IPS-18a (cell line): ENCODE results near the gene THEM5.

Experiments used
- H3K27ac ChIP-seq: one replicate; pipeline ENCODE4 v1.5.1; 2013; ENCODE audit warnings: low read length
- H3K27me3 ChIP-seq: one replicate; pipeline ENCODE4 v1.6.1; 2013; ENCODE audit warnings: mild to moderate bottlenecking, low read length; ENCODE audit not compliant: control insufficient read depth, insufficient read depth
- H3K36me3 ChIP-seq: one replicate; pipeline ENCODE4 v1.6.1; 2013; ENCODE audit warnings: low read depth, low read length; ENCODE audit not compliant: control insufficient read depth
- H3K4me1 ChIP-seq: one replicate; pipeline ENCODE4 v1.6.1; 2013; ENCODE audit warnings: low read depth, low read length; ENCODE audit not compliant: control insufficient read depth
- H3K4me3 ChIP-seq: one replicate; pipeline ENCODE4 v1.5.1; 2013; ENCODE audit warnings: low read length
- H3K9ac ChIP-seq: one replicate; pipeline ENCODE4 v1.6.1; 2013; ENCODE audit warnings: mild to moderate bottlenecking, low read length, moderate library complexity
- H3K9me3 ChIP-seq: one replicate; pipeline ENCODE4 v1.6.1; 2013; ENCODE audit warnings: low read depth, low read length; ENCODE audit not compliant: control insufficient read depth

THEM5 gene

GRCh38 chr1:151814971-151815545 lies 38.5 kb downstream of the THEM5 start:
- Histone ChIP-seq H3K27ac (no peak overlapping the region), H3K27me3 (no peaks in the 10 kb centered on the region), H3K9ac (no peak overlapping the region), H3K4me3 (no peak overlapping the region), H3K4me1 (no peaks in the 10 kb centered on the region), H3K36me3 (no peaks in the 10 kb centered on the region), H3K9me3 (no peaks in the 10 kb centered on the region)

GRCh38 chr1:151814426-151814825 lies 39.1 kb downstream of the THEM5 start:
- H3K4me1 ChIP-seq: no peaks in the 10 kb centered on the region
- no peak overlapping the region for H3K27ac ChIP-seq
- no peaks in the 10 kb centered on the region for H3K9me3 ChIP-seq
- H3K27me3 ChIP-seq: no peaks in the 10 kb centered on the region
- no peak overlapping the region for H3K4me3 ChIP-seq
- H3K36me3 ChIP-seq: no peaks in the 10 kb centered on the region
- H3K9ac ChIP-seq: no peak overlapping the region

- Histone ChIP-seq H3K9me3 (no peaks in the 10 kb centered on the region), H3K4me1 (no peaks in the 10 kb centered on the region), H3K4me3 (no peak overlapping the region), H3K9ac (no peak overlapping the region), H3K27me3 (no peaks in the 10 kb centered on the region), H3K36me3 (no peaks in the 10 kb centered on the region), H3K27ac (no peak overlapping the region)
These were observed 40.1 kb downstream of the THEM5 start for GRCh38 chr1:151813271-151813977.

- no peak overlapping the region for H3K9ac ChIP-seq
- H3K36me3 ChIP-seq: no peaks in the 10 kb centered on the region
- H3K4me1 ChIP-seq: no peaks in the 10 kb centered on the region
- H3K27me3 ChIP-seq: no peaks in the 10 kb centered on the region
- no peak overlapping the region for H3K27ac ChIP-seq
- H3K9me3 ChIP-seq: no peaks in the 10 kb centered on the region
- H3K4me3 ChIP-seq: no peak overlapping the region
These were observed 42.3 kb downstream of the THEM5 start for GRCh38 chr1:151811181-151811580.

- H3K9me3 ChIP-seq: no peaks in the 10 kb centered on the region
These were observed 43.4 kb downstream of the THEM5 start for GRCh38 chr1:151809985-151810556.

GRCh38 chr1:151809290-151809984 lies 44.1 kb downstream of the THEM5 start:
- H3K27ac ChIP-seq: no peak overlapping the region
- no peak overlapping the region for H3K9ac ChIP-seq
- no peak overlapping the region for H3K4me3 ChIP-seq
- no peaks in the 10 kb centered on the region for H3K27me3 ChIP-seq
- no peaks in the 10 kb centered on the region for H3K4me1 ChIP-seq
- H3K36me3 ChIP-seq: no peaks in the 10 kb centered on the region
- H3K9me3 ChIP-seq: no peaks in the 10 kb centered on the region

More at GRCh38 chr1:151809985-151810556, 43.4 kb downstream of the THEM5 start:
- Histone ChIP-seq H3K4me3 (no peak overlapping the region), H3K36me3 (no peaks in the 10 kb centered on the region), H3K9ac (no peak overlapping the region), H3K27ac (no peak overlapping the region), H3K4me1 (no peaks in the 10 kb centered on the region), H3K27me3 (no peaks in the 10 kb centered on the region)

GRCh38 chr1:151807766-151808165 lies 45.7 kb downstream of the THEM5 start:
- no peaks in the 10 kb centered on the region for H3K9me3 ChIP-seq
- H3K36me3 ChIP-seq: no peaks in the 10 kb centered on the region
- H3K27ac ChIP-seq: no peak overlapping the region
- no peak overlapping the region for H3K4me3 ChIP-seq
- no peaks in the 10 kb centered on the region for H3K27me3 ChIP-seq
- H3K9ac ChIP-seq: no peak overlapping the region
- H3K4me1 ChIP-seq: no peaks in the 10 kb centered on the region

- Histone ChIP-seq H3K4me3 (no peak overlapping the region), H3K9me3 (no peaks in the 10 kb centered on the region), H3K4me1 (no peaks in the 10 kb centered on the region), H3K27ac (no peak overlapping the region), H3K9ac (no peak overlapping the region), H3K36me3 (no peaks in the 10 kb centered on the region), H3K27me3 (no peaks in the 10 kb centered on the region)
These were observed 46.4 kb downstream of the THEM5 start for GRCh38 chr1:151807131-151807530.

GRCh38 chr1:151806170-151806569 lies 47.3 kb downstream of the THEM5 start:
- no peak overlapping the region for H3K27ac ChIP-seq
- H3K9ac ChIP-seq: no peak overlapping the region
- H3K27me3 ChIP-seq: no peaks in the 10 kb centered on the region
- no peaks in the 10 kb centered on the region for H3K36me3 ChIP-seq
- no peak overlapping the region for H3K4me3 ChIP-seq
- no peaks in the 10 kb centered on the region for H3K9me3 ChIP-seq
- H3K4me1 ChIP-seq: no peaks in the 10 kb centered on the region

GRCh38 chr1:151805066-151805820 lies 48.3 kb downstream of the THEM5 start, which contains the start of gene LINGO4:
TSS of gene LINGO4 (minus strand) at chr1:151805419. CDS start at chr1:151802704, 2,715 bp downstream.
- Histone ChIP-seq H3K4me1 (no peaks in the 10 kb centered on the region), H3K27ac (no peak within 1 kb of the TSS)

GRCh38 chr1:151803915-151804314 lies 49.6 kb downstream of the THEM5 start:
- no peaks in the 10 kb centered on the region for H3K4me1 ChIP-seq
- H3K36me3 ChIP-seq: no peaks in the 10 kb centered on the region
- H3K27me3 ChIP-seq: no peaks in the 10 kb centered on the region
- H3K9me3 ChIP-seq: no peaks in the 10 kb centered on the region
- H3K9ac ChIP-seq: no peak overlapping the region
- H3K4me3 ChIP-seq: no peak overlapping the region
- H3K27ac ChIP-seq: no peak overlapping the region

More at GRCh38 chr1:151805066-151805820, 48.3 kb downstream of the THEM5 start, which contains the start of gene LINGO4:
- Histone ChIP-seq H3K36me3 (no peaks in the 10 kb centered on the region), H3K27me3 (no peaks in the 10 kb centered on the region), H3K4me3 (no peak within 1 kb of the TSS), H3K9me3 (no peaks in the 10 kb centered on the region), H3K9ac (no peak within 1 kb of the TSS)
